Ovary (tissue), 9 donors: ENCODE measurements around the gene BICRA. TPM values are rescaled to one million over a fixed set of nuclear protein-coding genes. Genes with fewer than 3 reads are reported as not detected.

Source experiments
- DNase-seq, 5 donors: peaks; one replicate each; pipeline ENCODE4 v3.0.0-alpha.2; 2019 to 2020
- H3K27ac ChIP-seq, 2 donors: fragments of 200-600 bp; one replicate each; pipeline versions ENCODE4 v1.5.1 to v1.8.0; 2019 to 2022
- H3K27me3 ChIP-seq: fragments of 200-600 bp; one replicate; pipeline ENCODE4 v1.8.0; 2022
- H3K36me3 ChIP-seq: fragments of 200-600 bp; sonication (generic); one replicate; pipeline ENCODE4 v1.5.1; 2019
- H3K4me1 ChIP-seq: one replicate; pipeline ENCODE4 v1.8.1; 2013; ENCODE audit warnings: mild to moderate bottlenecking, moderate library complexity; ENCODE audit not compliant: insufficient read depth
- H3K4me3 ChIP-seq: fragments of 200-600 bp; sonication (generic); one replicate; pipeline ENCODE4 v1.5.1; 2017
- H3K9me3 ChIP-seq, 2 donors: fragments of 200-600 bp in 1 of 2; sonication (generic) in 1 of 2; one replicate each; pipeline versions ENCODE4 v1.5.1 to v1.8.1; 2013 to 2019; ENCODE audit warnings: mild to moderate bottlenecking in 1 of 2, moderate library complexity in 1 of 2
- CTCF ChIP-seq, 3 donors: fragments of 450-650 bp in 2 of 3; fragments of 200-600 bp in 1 of 3; IDR thresholded peaks; one replicate each; pipeline versions ENCODE4 v1.5.1 to v1.8.0; 2016 to 2022; ENCODE audit warnings: antibody characterized with exemption in 3 of 3, mild to moderate bottlenecking in 1 of 3
- EP300 ChIP-seq: sonication (generic); formaldehyde crosslinking; IDR thresholded peaks from one replicate; pipeline ENCODE4 v1.6.1; 2017; ENCODE audit warnings: antibody characterized with exemption
- POLR2A ChIP-seq: fragments of 450-650 bp; IDR thresholded peaks from one replicate; pipeline ENCODE4 v1.6.1; 2017; ENCODE audit warnings: antibody characterized with exemption, mild to moderate bottlenecking, moderate library complexity
- WGBS, 3 donors: extraction: QIAGEN DNeasy Blood & Tissue Kit in 1 of 3; methylation state at CpG; one replicate each; pipeline versions ENCODE4 v1.1.5 to v1.1.7; 2013 to 2017; 5-methylcytosine and 5-hydroxymethylcytosine counted together
- intact Hi-C, 4 donors: fragments of 100-400 bp; cut with DNase I; formaldehyde crosslinking; loops; one replicate each; pipeline versions ENCODE4 v1.11.0 to v1.15.1; 2022 to 2023
- polyA plus RNA-seq, 2 donors: library from polyadenylated mRNA; stranded (reverse); fragments of 200-250 nt in 1 of 2; fragments of 350-450 nt in 1 of 2; fragmentation: Illumina TruSeq in 1 of 2; extraction: RNeasy Lipid Tissue Mini Kit (QIAGEN cat#74804) in 1 of 2; gene quantifications; one replicate each; pipeline ENCODE4 v1.2.3, GENCODE V29; 2013 to 2014
- total RNA-seq, 7 donors: library from RNA; depleted of rRNA in 2 of 7; stranded (reverse); fragments of >200 nt in 2 of 7; fragmentation: NEBNext Ultra II Directional in 3 of 7; extraction: Animal tissue kit (Norgen Biotek cat#: 25700) in 3 of 7; gene quantifications; one replicate each; pipeline versions ENCODE4 v1.1.0 to v1.2.4, GENCODE V29; 2016 to 2023
- donor health status: DM: no; HTN: no; CAD: no; lungs with moderate emphysema.
- donor health status: DM: no; HTN: no; CAD: no.
- donor health status: Bipolar disorder and iron deficiency.
- donor health status: DM: yes; HTN: yes; CAD: no.
- donor health status: DM: no; HTN: no; CAD: no.
- donor health status: DM: yes; HTN: yes; CAD: no.

The BICRA gene
- total and polyA plus RNA-seq, 9 donors: 3.7 to 21.7 (median 12.9) TPM

GRCh38 chr19:47613165-47614020, 4.5 kb downstream of the BICRA start:
- peak in 3 of 5 donors; percentile 42 to 66 (median 47) for DNase-seq
- Histone ChIP-seq H3K9me3 (no peaks in the 10 kb centered on the region), H3K36me3 (no peaks in the 10 kb centered on the region), H3K27me3 (no peaks in the 10 kb centered on the region), H3K4me1 (peaks cover 7% of the 10 kb centered on the region), H3K27ac (no peak overlapping the region), H3K4me3 (no peak overlapping the region)
- TF ChIP-seq CTCF (IDR thresholded peaks at IDR 0.05) (no peak), EP300 (no peak), POLR2A (no peak)
- WGBS, 3 donors: 32 to 42% (median 41%) methylated on average over 14 of the region's 14 CpGs
- intact Hi-C loops: no loop called here

GRCh38 chr19:47614021-47614295, 5.0 kb downstream of the BICRA start:
- Histone ChIP-seq H3K27ac (no peak overlapping the region), H3K36me3 (no peaks in the 10 kb centered on the region), H3K4me1 (peaks cover 13% of the 10 kb centered on the region), H3K4me3 (no peak overlapping the region), H3K27me3 (no peaks in the 10 kb centered on the region), H3K9me3 (no peaks in the 10 kb centered on the region)
- intact Hi-C loops: no loop called here
- TF ChIP-seq POLR2A (no peak), CTCF (IDR thresholded peaks at IDR 0.05) (no peak), EP300 (no peak)
- DNase-seq: no peak
- WGBS, 3 donors: 32 to 39% (median 35%) methylated on average over 3 of the region's 3 CpGs

GRCh38 chr19:47614559-47614958, 5.6 kb downstream of the BICRA start:
- no peak overlapping the region for H3K4me3 ChIP-seq
- DNase-seq: no peak
- intact Hi-C loops: no loop called here
- no peaks in the 10 kb centered on the region for H3K36me3 ChIP-seq
- no peaks in the 10 kb centered on the region for H3K9me3 ChIP-seq
- H3K4me1 ChIP-seq: peaks cover 14% of the 10 kb centered on the region
- 96 to 98% (median 97%) methylated on average over 10 of the region's 10 CpGs for WGBS, 3 donors
- H3K27me3 ChIP-seq: no peaks in the 10 kb centered on the region
- TF ChIP-seq POLR2A: no peak
- no peak for TF ChIP-seq CTCF (IDR thresholded peaks at IDR 0.05)
- TF ChIP-seq EP300: no peak
- no peak overlapping the region for H3K27ac ChIP-seq

- no peak overlapping the region for H3K27ac ChIP-seq
- no peak for TF ChIP-seq EP300
- TF ChIP-seq CTCF (IDR thresholded peaks at IDR 0.05): no peak
- TF ChIP-seq POLR2A: no peak
- H3K27me3 ChIP-seq: no peaks in the 10 kb centered on the region
- intact Hi-C loops: no loop called here
- H3K4me3 ChIP-seq: no peak overlapping the region
- no peaks in the 10 kb centered on the region for H3K36me3 ChIP-seq
- WGBS, 3 donors: 71 to 83% (median 80%) methylated on average over 7 of the region's 7 CpGs
- DNase-seq: no peak
- peaks cover 17% of the 10 kb centered on the region for H3K4me1 ChIP-seq
- H3K9me3 ChIP-seq: no peaks in the 10 kb centered on the region
These were observed 6.3 kb downstream of the BICRA start for GRCh38 chr19:47615230-47615629.
